ENCODE data around the gene VAV1.

VAV1 gene

DNA sequence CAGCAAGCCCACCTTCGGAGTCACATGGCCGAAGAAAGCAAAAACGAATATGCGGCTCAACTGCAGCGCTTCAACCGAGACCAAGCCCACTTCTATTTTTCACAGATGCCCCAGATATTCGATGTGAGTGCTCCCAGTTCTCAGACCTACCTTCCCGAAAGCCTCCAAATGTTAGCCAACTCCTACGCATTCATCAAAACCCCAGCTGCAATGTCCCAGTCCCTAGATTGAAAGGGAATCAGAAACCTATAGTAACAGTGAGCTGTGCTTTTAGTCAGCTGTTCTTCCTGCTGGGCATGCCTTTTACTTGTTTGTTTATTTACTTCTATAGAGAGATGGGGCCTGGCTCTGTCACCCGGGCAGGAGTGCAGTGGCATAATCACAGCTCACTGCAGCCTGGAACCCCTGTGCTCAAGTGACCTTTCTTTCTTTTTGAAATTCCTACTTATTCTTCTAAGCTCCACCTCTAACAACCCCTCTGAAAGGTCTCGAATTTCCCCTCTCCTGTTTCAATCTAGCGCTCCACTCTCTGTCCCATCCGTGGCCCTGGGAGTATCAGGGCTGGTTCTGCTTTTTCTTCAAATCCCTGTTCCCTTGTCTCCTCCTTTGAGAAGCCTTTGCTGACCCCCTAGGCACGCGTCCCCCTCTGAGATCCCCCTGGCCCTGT is 28.7 kb upstream of the VAV1 start (continued):
- TF ChIP-seq, protein P1, sequence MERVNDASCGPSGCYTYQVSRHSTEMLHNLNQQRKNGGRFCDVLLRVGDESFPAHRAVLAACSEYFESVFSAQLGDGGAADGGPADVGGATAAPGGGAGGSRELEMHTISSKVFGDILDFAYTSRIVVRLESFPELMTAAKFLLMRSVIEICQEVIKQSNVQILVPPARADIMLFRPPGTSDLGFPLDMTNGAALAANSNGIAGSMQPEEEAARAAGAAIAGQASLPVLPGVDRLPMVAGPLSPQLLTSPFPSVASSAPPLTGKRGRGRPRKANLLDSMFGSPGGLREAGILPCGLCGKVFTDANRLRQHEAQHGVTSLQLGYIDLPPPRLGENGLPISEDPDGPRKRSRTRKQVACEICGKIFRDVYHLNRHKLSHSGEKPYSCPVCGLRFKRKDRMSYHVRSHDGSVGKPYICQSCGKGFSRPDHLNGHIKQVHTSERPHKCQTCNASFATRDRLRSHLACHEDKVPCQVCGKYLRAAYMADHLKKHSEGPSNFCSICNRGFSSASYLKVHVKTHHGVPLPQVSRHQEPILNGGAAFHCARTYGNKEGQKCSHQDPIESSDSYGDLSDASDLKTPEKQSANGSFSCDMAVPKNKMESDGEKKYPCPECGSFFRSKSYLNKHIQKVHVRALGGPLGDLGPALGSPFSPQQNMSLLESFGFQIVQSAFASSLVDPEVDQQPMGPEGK (tag by site-specific recombination; IDR thresholded peaks at IDR 0.05) = peak; percentile 19; the same call in 1 of the 2 replicates
- 0 out of 2 replicates have a peak, but pooled peaks have one; percentile 20 for TF ChIP-seq ZNF391 (tag by site-specific recombination; IDR thresholded peaks at IDR 0.05; ENCODE audit: borderline replicate concordance, low read depth)
- TF ChIP-seq, protein P2, sequence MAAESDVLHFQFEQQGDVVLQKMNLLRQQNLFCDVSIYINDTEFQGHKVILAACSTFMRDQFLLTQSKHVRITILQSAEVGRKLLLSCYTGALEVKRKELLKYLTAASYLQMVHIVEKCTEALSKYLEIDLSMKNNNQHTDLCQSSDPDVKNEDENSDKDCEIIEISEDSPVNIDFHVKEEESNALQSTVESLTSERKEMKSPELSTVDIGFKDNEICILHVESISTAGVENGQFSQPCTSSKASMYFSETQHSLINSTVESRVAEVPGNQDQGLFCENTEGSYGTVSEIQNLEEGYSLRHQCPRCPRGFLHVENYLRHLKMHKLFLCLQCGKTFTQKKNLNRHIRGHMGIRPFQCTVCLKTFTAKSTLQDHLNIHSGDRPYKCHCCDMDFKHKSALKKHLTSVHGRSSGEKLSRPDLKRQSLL (tag by site-specific recombination; IDR thresholded peaks at IDR 0.05) = 0 out of 2 replicates have a peak, but pooled peaks have one; percentile 15
- TF ChIP-seq ZNF223 (tag by site-specific recombination; IDR thresholded peaks at IDR 0.05) = no peak
- 0 out of 2 replicates have a peak, but pooled peaks have one; percentile 24 for TF ChIP-seq ZEB2 (tag by site-specific recombination; IDR thresholded peaks at IDR 0.05)
- peak; percentile 83 for TF ChIP-seq ZBTB20 (tag by site-specific recombination; IDR thresholded peaks at IDR 0.05)
- TF ChIP-seq OSR2 (tag by site-specific recombination; IDR thresholded peaks at IDR 0.05) = peak; percentile 53
- no peak for TF ChIP-seq WT1 (tag by site-specific recombination; IDR thresholded peaks at IDR 0.05)
- TF ChIP-seq ZNF184 (tag by site-specific recombination; IDR thresholded peaks at IDR 0.05) = 0 out of 2 replicates have a peak, but pooled peaks have one; percentile 44
- TF ChIP-seq, protein P3, sequence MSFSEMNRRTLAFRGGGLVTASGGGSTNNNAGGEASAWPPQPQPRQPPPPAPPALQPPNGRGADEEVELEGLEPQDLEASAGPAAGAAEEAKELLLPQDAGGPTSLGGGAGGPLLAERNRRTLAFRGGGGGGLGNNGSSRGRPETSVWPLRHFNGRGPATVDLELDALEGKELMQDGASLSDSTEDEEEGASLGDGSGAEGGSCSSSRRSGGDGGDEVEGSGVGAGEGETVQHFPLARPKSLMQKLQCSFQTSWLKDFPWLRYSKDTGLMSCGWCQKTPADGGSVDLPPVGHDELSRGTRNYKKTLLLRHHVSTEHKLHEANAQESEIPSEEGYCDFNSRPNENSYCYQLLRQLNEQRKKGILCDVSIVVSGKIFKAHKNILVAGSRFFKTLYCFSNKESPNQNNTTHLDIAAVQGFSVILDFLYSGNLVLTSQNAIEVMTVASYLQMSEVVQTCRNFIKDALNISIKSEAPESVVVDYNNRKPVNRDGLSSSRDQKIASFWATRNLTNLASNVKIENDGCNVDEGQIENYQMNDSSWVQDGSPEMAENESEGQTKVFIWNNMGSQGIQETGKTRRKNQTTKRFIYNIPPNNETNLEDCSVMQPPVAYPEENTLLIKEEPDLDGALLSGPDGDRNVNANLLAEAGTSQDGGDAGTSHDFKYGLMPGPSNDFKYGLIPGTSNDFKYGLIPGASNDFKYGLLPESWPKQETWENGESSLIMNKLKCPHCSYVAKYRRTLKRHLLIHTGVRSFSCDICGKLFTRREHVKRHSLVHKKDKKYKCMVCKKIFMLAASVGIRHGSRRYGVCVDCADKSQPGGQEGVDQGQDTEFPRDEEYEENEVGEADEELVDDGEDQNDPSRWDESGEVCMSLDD (tag by site-specific recombination; IDR thresholded peaks at IDR 0.05) = peak; percentile 11; the same call in 1 of the 2 replicates
- TF ChIP-seq, protein P4, sequence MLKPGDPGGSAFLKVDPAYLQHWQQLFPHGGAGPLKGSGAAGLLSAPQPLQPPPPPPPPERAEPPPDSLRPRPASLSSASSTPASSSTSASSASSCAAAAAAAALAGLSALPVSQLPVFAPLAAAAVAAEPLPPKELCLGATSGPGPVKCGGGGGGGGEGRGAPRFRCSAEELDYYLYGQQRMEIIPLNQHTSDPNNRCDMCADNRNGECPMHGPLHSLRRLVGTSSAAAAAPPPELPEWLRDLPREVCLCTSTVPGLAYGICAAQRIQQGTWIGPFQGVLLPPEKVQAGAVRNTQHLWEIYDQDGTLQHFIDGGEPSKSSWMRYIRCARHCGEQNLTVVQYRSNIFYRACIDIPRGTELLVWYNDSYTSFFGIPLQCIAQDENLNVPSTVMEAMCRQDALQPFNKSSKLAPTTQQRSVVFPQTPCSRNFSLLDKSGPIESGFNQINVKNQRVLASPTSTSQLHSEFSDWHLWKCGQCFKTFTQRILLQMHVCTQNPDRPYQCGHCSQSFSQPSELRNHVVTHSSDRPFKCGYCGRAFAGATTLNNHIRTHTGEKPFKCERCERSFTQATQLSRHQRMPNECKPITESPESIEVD (tag by site-specific recombination; IDR thresholded peaks at IDR 0.05) = 0 out of 2 replicates have a peak, but pooled peaks have one; percentile 23
- TF ChIP-seq ZNF561 (tag by site-specific recombination; IDR thresholded peaks at IDR 0.05; ENCODE audit: borderline replicate concordance) = 0 out of 2 replicates have a peak, but pooled peaks have one; percentile 49
- no peak for TF ChIP-seq ZNF792 (tag by site-specific recombination; IDR thresholded peaks at IDR 0.05)
- peak; percentile 36; the same call in 1 of the 2 replicates for TF ChIP-seq KLF10 (tag by site-specific recombination; IDR thresholded peaks at IDR 0.05)
- TF ChIP-seq, protein P5, sequence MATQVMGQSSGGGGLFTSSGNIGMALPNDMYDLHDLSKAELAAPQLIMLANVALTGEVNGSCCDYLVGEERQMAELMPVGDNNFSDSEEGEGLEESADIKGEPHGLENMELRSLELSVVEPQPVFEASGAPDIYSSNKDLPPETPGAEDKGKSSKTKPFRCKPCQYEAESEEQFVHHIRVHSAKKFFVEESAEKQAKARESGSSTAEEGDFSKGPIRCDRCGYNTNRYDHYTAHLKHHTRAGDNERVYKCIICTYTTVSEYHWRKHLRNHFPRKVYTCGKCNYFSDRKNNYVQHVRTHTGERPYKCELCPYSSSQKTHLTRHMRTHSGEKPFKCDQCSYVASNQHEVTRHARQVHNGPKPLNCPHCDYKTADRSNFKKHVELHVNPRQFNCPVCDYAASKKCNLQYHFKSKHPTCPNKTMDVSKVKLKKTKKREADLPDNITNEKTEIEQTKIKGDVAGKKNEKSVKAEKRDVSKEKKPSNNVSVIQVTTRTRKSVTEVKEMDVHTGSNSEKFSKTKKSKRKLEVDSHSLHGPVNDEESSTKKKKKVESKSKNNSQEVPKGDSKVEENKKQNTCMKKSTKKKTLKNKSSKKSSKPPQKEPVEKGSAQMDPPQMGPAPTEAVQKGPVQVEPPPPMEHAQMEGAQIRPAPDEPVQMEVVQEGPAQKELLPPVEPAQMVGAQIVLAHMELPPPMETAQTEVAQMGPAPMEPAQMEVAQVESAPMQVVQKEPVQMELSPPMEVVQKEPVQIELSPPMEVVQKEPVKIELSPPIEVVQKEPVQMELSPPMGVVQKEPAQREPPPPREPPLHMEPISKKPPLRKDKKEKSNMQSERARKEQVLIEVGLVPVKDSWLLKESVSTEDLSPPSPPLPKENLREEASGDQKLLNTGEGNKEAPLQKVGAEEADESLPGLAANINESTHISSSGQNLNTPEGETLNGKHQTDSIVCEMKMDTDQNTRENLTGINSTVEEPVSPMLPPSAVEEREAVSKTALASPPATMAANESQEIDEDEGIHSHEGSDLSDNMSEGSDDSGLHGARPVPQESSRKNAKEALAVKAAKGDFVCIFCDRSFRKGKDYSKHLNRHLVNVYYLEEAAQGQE (tag by site-specific recombination; IDR thresholded peaks at IDR 0.05) = no peak
- TF ChIP-seq GLIS1 (tag by site-specific recombination; IDR thresholded peaks at IDR 0.05) = peak; percentile 64
- no peak for TF ChIP-seq ZBTB8A (tag by site-specific recombination; IDR thresholded peaks at IDR 0.05)
- TF ChIP-seq, protein P6, sequence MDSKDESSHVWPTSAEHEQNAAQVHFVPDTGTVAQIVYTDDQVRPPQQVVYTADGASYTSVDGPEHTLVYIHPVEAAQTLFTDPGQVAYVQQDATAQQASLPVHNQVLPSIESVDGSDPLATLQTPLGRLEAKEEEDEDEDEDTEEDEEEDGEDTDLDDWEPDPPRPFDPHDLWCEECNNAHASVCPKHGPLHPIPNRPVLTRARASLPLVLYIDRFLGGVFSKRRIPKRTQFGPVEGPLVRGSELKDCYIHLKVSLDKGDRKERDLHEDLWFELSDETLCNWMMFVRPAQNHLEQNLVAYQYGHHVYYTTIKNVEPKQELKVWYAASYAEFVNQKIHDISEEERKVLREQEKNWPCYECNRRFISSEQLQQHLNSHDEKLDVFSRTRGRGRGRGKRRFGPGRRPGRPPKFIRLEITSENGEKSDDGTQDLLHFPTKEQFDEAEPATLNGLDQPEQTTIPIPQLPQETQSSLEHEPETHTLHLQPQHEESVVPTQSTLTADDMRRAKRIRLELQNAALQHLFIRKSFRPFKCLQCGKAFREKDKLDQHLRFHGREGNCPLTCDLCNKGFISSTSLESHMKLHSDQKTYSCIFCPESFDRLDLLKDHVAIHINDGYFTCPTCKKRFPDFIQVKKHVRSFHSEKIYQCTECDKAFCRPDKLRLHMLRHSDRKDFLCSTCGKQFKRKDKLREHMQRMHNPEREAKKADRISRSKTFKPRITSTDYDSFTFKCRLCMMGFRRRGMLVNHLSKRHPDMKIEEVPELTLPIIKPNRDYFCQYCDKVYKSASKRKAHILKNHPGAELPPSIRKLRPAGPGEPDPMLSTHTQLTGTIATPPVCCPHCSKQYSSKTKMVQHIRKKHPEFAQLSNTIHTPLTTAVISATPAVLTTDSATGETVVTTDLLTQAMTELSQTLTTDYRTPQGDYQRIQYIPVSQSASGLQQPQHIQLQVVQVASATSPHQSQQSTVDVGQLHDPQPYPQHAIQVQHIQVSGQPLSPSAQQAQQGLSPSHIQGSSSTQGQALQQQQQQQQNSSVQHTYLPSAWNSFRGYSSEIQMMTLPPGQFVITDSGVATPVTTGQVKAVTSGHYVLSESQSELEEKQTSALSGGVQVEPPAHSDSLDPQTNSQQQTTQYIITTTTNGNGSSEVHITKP (tag by site-specific recombination; IDR thresholded peaks at IDR 0.05) = peak; percentile 44; the same call in 1 of the 2 replicates
- TF ChIP-seq KLF9 (tag by site-specific recombination; IDR thresholded peaks at IDR 0.05; ENCODE audit: low read depth) = no peak

All from HEK293 (cell line).